GM12892 (cell line): ENCODE results near the gene LSM3.

ENCODE experiments used
- DNase-seq: peaks from one replicate; pipeline ENCODE4 v3.0.0; 2011; ENCODE audit not compliant: insufficient read length
- FAIRE-seq: peaks from 2 replicates; lab custom pipeline; 2011; peaks lifted over from hg19 to GRCh38; lab: Jason Lieb, UNC
- POLR2A ChIP-seq: IDR thresholded peaks from 2 replicates; pipeline ENCODE4 v1.6.1; 2011; ENCODE audit warnings: low read depth, low read length, control low read depth
- POLR2AphosphoS5 ChIP-seq: IDR thresholded peaks from 2 replicates; pipeline ENCODE4 v1.6.1; 2011; ENCODE audit warnings: low read depth, low read length, control low read depth
- TAF1 ChIP-seq: IDR thresholded peaks from 2 replicates; pipeline ENCODE4 v1.6.1; 2011; ENCODE audit warnings: low read depth, mild to moderate bottlenecking, control low read depth, low read length, borderline replicate concordance

LSM3 gene

DNA sequence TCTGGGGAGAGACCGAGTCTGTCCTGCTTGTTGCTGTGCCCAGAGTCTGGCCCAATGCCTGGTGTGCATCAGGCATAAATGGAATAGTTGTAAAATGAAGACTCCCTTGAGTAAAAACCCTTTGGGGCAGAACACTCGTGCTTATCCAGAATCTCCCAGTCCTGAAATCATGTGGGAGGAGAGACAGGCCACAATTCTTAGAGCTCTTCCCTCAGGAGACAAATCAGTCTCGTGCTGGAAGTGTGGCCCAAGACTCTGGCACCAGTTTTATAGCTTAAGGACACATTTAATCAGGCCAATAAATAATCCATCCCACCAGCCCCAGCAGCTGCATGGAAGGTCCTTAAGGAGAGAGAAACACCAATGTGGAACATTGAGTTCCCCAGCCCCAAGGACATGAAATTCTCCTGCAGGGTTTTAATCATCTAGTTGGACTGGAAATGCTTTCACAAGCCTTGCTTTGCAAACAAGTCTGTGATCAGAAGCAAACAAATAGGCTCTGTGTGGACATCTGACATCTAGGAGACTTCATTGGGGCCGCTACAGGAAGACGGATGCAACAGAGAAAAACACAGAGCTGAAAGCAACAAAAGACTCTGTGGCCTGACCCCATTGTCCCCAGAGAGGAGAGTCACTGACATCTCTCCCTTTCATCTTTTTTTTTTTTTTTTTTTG lies 70.4 kb downstream of the LSM3 start:
- FAIRE-seq, result no peak
- no peak for TF ChIP-seq POLR2AphosphoS5
- TF ChIP-seq TAF1, result no peak
- no peak for TF ChIP-seq POLR2A
- DNase-seq, result no peak
